T-cell (primary cell): ENCODE data around the gene MRPS27. TPM values are rescaled to one million over a fixed set of nuclear protein-coding genes. Genes with fewer than 3 reads are reported as not detected.

Experiments used
- ATAC-seq, 4 experiments: fragments of 200-7000 bp in 3 of 4; fragments of 150-1000 bp in 1 of 4; cut with Tn5 transposase; replicated peaks in 1 of 4; 1 replicate in 3 of 4; 2 replicates in 1 of 4; pipeline ENCODE4 v1.10.0; 2021; ENCODE audit warnings: moderate library complexity in 3 of 4, mild to moderate bottlenecking in 2 of 4, moderate number of reproducible peaks in 1 of 4
- CTCF ChIA-PET, 2 donors: fragments of 300-600 bp; sonication (Branson Sonifier 250); formaldehyde crosslinking; loops; one replicate each; lab custom pipeline; 2022; ENCODE audit warnings: antibody characterized with exemption in 2 of 2; lab: Charles Lee
- POLR2A ChIA-PET, 2 donors: fragments of 300-600 bp; sonication (Branson Sonifier 250); formaldehyde crosslinking; loops; one replicate each; lab custom pipeline; 2022; ENCODE audit warnings: antibody characterized with exemption in 2 of 2; lab: Charles Lee
- DNase-seq, 35 experiments: peaks; one replicate each; pipeline versions ENCODE4 v3.0.0 to v3.0.0-alpha.2; 2013 to 2023
- H3K27ac ChIP-seq: one replicate; pipeline ENCODE4 v1.5.1; 2013; ENCODE audit warnings: low read length
- H3K27me3 ChIP-seq, 2 experiments: replicated peaks in 1 of 2; 1 replicate in 1 of 2; 2 replicates in 1 of 2; pipeline versions ENCODE4 v1.6.1 to v1.7.0; 2013; ENCODE audit warnings: low read length in 1 of 2, mixed read lengths in 1 of 2; ENCODE audit not compliant: control insufficient read depth in 2 of 2, insufficient read depth in 2 of 2; ENCODE audit errors: extremely low read depth in 1 of 2
- H3K36me3 ChIP-seq, 2 donors: 1 replicate in 1 of 2; 2 replicates in 1 of 2; pipeline versions ENCODE4 v1.6.1 to v1.7.0; 2013; ENCODE audit warnings: low read length in 1 of 2; ENCODE audit not compliant: control insufficient read depth in 2 of 2, insufficient read depth in 1 of 2; ENCODE audit errors: extremely low read depth in 1 of 2
- H3K4me1 ChIP-seq, 2 experiments: 1 replicate in 1 of 2; 2 replicates in 1 of 2; pipeline versions ENCODE4 v1.6.1 to v1.7.0; 2013; ENCODE audit warnings: low read length in 2 of 2, mixed read lengths in 1 of 2; ENCODE audit not compliant: insufficient read depth in 2 of 2, control insufficient read depth in 1 of 2; ENCODE audit errors: extremely low read depth in 1 of 2
- H3K4me3 ChIP-seq, 2 donors: 1 replicate in 1 of 2; 2 replicates in 1 of 2; pipeline versions ENCODE4 v1.5.1 to v1.7.0; 2013; ENCODE audit warnings: mild to moderate bottlenecking in 2 of 2, low read length in 1 of 2, moderate library complexity in 1 of 2; ENCODE audit not compliant: control insufficient read depth in 1 of 2; ENCODE audit errors: extremely low read depth in 1 of 2
- H3K9me3 ChIP-seq: 2 replicates; pipeline ENCODE4 v1.7.0; 2013
- H3K27ac Mint-ChIP-seq, 2 donors: one replicate each; pipeline ENCODE4 v1.8.0; 2020 to 2021; ENCODE audit warnings: mild to moderate bottlenecking in 2 of 2, mixed read lengths in 2 of 2
- H3K27me3 Mint-ChIP-seq, 2 donors: one replicate each; pipeline ENCODE4 v1.8.0; 2021 to 2022; ENCODE audit warnings: mixed read lengths in 2 of 2
- H3K36me3 Mint-ChIP-seq: one replicate; pipeline ENCODE4 v1.8.0; 2021; ENCODE audit warnings: mixed read lengths
- H3K4me1 Mint-ChIP-seq, 3 donors: one replicate each; pipeline ENCODE4 v1.8.0; 2020 to 2022; ENCODE audit warnings: mixed read lengths in 3 of 3, mild to moderate bottlenecking in 1 of 3
- H3K4me3 Mint-ChIP-seq, 3 donors: one replicate each; pipeline ENCODE4 v1.8.0; 2020 to 2022; ENCODE audit warnings: mild to moderate bottlenecking in 3 of 3, mixed read lengths in 3 of 3, moderate library complexity in 3 of 3
- H3K9me3 Mint-ChIP-seq, 3 donors: one replicate each; pipeline ENCODE4 v1.8.0; 2020 to 2022; ENCODE audit warnings: mixed read lengths in 3 of 3
- WGBS: methylation state at CpG from one replicate; pipeline ENCODE4 v1.1.5; 2013; ENCODE audit warnings: missing lambda C conversion rate; ENCODE audit not compliant: insufficient coverage; 5-methylcytosine and 5-hydroxymethylcytosine counted together
- total RNA-seq, 35 experiments: library from RNA in 6 of 35; stranded (reverse) in 6 of 35; fragments of 120-200 nt in 1 of 35; gene quantifications; one replicate each; pipeline versions ENCODE4 v1.2.1 to v1.2.4 and lab custom pipeline; 2013 to 2026

MRPS27 gene
- total RNA-seq, 5 donors from 2014 or later (not counting 1 experiment from before 2014, with no cell fraction given) = 34.4 to 43.3 (median 39.7) TPM

GRCh38 chr5:72255670-72256069 is 64.4 kb downstream of the MRPS27 start:
- no CpG with 5 or more reads among the region's 2 CpGs for WGBS

DNA sequence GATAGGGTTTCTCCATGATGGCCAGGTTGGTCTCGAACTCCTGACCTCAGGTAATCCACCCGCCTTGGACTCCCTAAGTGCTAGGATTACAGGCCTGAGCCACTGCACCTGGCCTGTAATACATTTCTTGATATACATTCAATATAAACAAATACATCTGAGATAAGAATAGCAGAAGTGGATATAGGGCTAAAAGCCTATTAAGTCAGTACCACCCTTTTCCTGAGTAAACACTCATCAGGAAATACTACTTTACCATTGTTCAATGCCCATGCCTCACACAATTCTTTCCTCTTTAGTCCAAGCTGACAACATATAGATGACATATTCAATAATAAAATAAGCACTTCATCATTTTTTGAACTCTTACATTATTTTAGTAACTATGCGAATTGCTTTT is 64.8 kb downstream of the MRPS27 start:
- Mint-ChIP-seq H3K36me3 (peaks cover 40% of the 10 kb centered on the region), H3K27ac (no peak overlapping the region), H3K9me3 (no peaks in the 10 kb centered on the region), H3K27me3 (no peaks in the 10 kb centered on the region), H3K4me3 (no peak overlapping the region), H3K4me1 (peaks cover 6 to 16% (median 7%) of the 10 kb centered on the region in 3 donors)
- WGBS = 100% methylated on average over 1 of the region's 3 CpGs
- no peaks in the 10 kb centered on the region for H3K9me3 ChIP-seq
- CTCF ChIA-PET = no interaction called here
- ATAC-seq (no peak), DNase-seq (no peak)
- POLR2A ChIA-PET = no interaction called here
- no peaks in the 10 kb centered on the region for H3K4me1 ChIP-seq
- no peak overlapping the region for H3K27ac ChIP-seq
- no peak overlapping the region for H3K4me3 ChIP-seq
- no peaks in the 10 kb centered on the region for H3K27me3 ChIP-seq
- H3K36me3 ChIP-seq = peaks cover 0 to 3% of the 10 kb centered on the region in 2 donors

More at GRCh38 chr5:72255670-72256069, 64.4 kb downstream of the MRPS27 start:
- H3K9me3 Mint-ChIP-seq = no peaks in the 10 kb centered on the region
- H3K27ac Mint-ChIP-seq = no peak overlapping the region
- no peak overlapping the region for H3K4me3 ChIP-seq
- POLR2A ChIA-PET = no interaction called here
- peaks cover 0 to 3% of the 10 kb centered on the region in 2 donors for H3K36me3 ChIP-seq
- H3K36me3 Mint-ChIP-seq = peaks cover 40% of the 10 kb centered on the region
- H3K4me1 Mint-ChIP-seq = peaks cover 6 to 16% (median 7%) of the 10 kb centered on the region in 3 donors
- no peak overlapping the region for H3K27ac ChIP-seq
- CTCF ChIA-PET = no interaction called here
- H3K9me3 ChIP-seq = no peaks in the 10 kb centered on the region
- H3K27me3 ChIP-seq = no peaks in the 10 kb centered on the region
- H3K27me3 Mint-ChIP-seq = no peaks in the 10 kb centered on the region
- H3K4me3 Mint-ChIP-seq = no peak overlapping the region
- ATAC-seq = no peak
- H3K4me1 ChIP-seq = no peaks in the 10 kb centered on the region
- DNase-seq = no peak

- ChIA-PET POLR2A (interaction anchor here in 1 of 2 donors (0.8 kb wide), 1 partner anchor 1172 kb away, joined by 3 read pairs; no protein-coding TSS in a partner anchor), CTCF (no interaction called here)
- Mint-ChIP-seq H3K27me3 (no peaks in the 10 kb centered on the region), H3K36me3 (peaks cover 40% of the 10 kb centered on the region), H3K9me3 (no peaks in the 10 kb centered on the region), H3K4me1 (peaks cover 6 to 21% (median 7%) of the 10 kb centered on the region in 3 donors), H3K27ac (no peak overlapping the region), H3K4me3 (no peak overlapping the region)
- ATAC-seq = no peak
- Histone ChIP-seq H3K36me3 (peaks cover 0 to 3% of the 10 kb centered on the region in 2 donors), H3K27me3 (no peaks in the 10 kb centered on the region), H3K4me3 (no peak overlapping the region), H3K9me3 (no peaks in the 10 kb centered on the region), H3K27ac (no peak overlapping the region), H3K4me1 (no peaks in the 10 kb centered on the region)
- WGBS = 88% methylated on average over 3 of the region's 5 CpGs
- DNase-seq = no peak
These were observed 67.4 kb downstream of the MRPS27 start for GRCh38 chr5:72252574-72253155.

- Histone ChIP-seq H3K4me1 (no peaks in the 10 kb centered on the region), H3K27ac (no peak overlapping the region), H3K9me3 (no peaks in the 10 kb centered on the region), H3K4me3 (no peak overlapping the region), H3K36me3 (peaks cover 0 to 3% of the 10 kb centered on the region in 2 donors), H3K27me3 (no peaks in the 10 kb centered on the region)
- no peaks in the 10 kb centered on the region for H3K9me3 Mint-ChIP-seq
- ChIA-PET POLR2A (no interaction called here), CTCF (no interaction called here)
- H3K36me3 Mint-ChIP-seq = peaks cover 34% of the 10 kb centered on the region
- H3K27me3 Mint-ChIP-seq = no peaks in the 10 kb centered on the region
- no peak for ATAC-seq
- DNase-seq = no peak
- no peak overlapping the region for H3K27ac Mint-ChIP-seq
- peaks cover 7 to 21% (median 9%) of the 10 kb centered on the region in 3 donors for H3K4me1 Mint-ChIP-seq
- no peak overlapping the region for H3K4me3 Mint-ChIP-seq
These were observed 68.0 kb downstream of the MRPS27 start for GRCh38 chr5:72252008-72252407.

DNA sequence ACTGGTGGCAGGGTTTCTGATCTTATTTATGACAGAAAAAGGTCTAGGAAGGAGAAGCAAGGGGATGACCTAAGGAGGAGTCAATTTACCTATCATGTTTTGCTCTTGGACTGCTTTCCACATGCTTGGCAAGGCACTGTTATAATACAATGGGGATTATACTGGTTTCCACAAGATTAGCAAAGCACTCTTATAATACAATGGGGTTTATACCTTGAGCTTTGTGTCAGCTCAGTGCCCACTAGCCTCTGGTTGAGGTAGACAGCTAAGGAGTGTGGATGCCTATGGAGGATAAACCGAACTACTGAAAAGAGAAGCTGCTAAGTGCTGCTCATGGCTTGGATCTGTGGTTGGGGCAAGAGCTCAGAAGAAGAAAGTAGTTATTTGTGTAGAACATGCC is 68.7 kb downstream of the MRPS27 start:
- POLR2A ChIA-PET = no interaction called here
- Mint-ChIP-seq H3K4me1 (peaks cover 13 to 26% (median 15%) of the 10 kb centered on the region in 3 donors), H3K27ac (no peak overlapping the region), H3K4me3 (no peak overlapping the region), H3K27me3 (no peaks in the 10 kb centered on the region), H3K36me3 (peaks cover 30% of the 10 kb centered on the region), H3K9me3 (no peaks in the 10 kb centered on the region)
- Histone ChIP-seq H3K36me3 (peaks cover 0 to 3% of the 10 kb centered on the region in 2 donors), H3K4me3 (no peak overlapping the region), H3K27ac (no peak overlapping the region), H3K4me1 (no peaks in the 10 kb centered on the region), H3K9me3 (no peaks in the 10 kb centered on the region), H3K27me3 (no peaks in the 10 kb centered on the region)
- no peak for ATAC-seq
- CTCF ChIA-PET = no interaction called here
- WGBS = 100% methylated on average over 1 of the region's 1 CpG
- no peak for DNase-seq

DNA sequence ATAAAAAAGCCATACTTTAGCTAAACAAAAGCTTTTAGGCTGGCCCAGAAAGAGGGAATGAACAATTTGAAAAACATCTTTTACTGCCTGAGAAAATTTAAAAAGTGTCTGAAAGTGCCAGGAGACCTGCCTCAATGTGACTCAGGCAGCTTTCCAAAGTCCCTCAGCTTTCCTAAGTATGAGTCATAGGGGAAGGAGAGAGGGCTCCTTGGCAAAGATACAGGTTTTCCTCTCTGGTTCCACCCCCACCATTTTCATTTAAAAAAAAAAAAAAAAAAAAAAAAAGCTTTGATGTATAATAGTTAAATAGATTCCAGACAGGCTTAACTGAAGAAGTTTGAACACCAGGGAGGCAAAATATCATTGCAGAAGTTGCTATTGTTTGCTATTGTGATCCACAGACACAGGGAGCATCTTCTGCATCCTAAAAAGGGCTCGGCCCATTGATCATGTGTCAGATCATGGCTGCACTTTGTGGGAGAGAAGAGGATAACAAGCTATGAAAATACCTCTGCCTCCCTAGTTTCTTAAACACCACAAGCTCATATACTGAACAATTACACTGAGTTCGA is 71.5 kb downstream of the MRPS27 start:
- CTCF ChIA-PET = interaction anchor here (0.5 to 1.2 kb wide), 4 partner anchors 10 to 50 kb away, joined by 3 to 8 read pairs (median 4); no protein-coding TSS in a partner anchor

More for the DNA sequence above, 71.5 kb downstream of the MRPS27 start:
- Histone ChIP-seq H3K9me3 (no peaks in the 10 kb centered on the region), H3K4me1 (no peaks in the 10 kb centered on the region), H3K4me3 (no peak overlapping the region), H3K27ac (no peak overlapping the region), H3K27me3 (no peaks in the 10 kb centered on the region), H3K36me3 (peaks cover 0 to 3% of the 10 kb centered on the region in 2 donors)
- H3K4me1 Mint-ChIP-seq = peaks cover 21 to 29% (median 24%) of the 10 kb centered on the region in 3 donors
- peaks cover 14% of the 10 kb centered on the region for H3K36me3 Mint-ChIP-seq
- H3K9me3 Mint-ChIP-seq = no peaks in the 10 kb centered on the region
- DNase-seq (no peak), ATAC-seq (no peak)
- no peak overlapping the region for H3K4me3 Mint-ChIP-seq
- POLR2A ChIA-PET = interaction anchor here in 1 of 2 donors (0.5 kb wide), 1 partner anchor 70 kb away, joined by 3 read pairs; no protein-coding TSS in a partner anchor
- WGBS = no CpG with 5 or more reads among the region's 2 CpGs
- H3K27ac Mint-ChIP-seq = no peak overlapping the region
- no peaks in the 10 kb centered on the region for H3K27me3 Mint-ChIP-seq
